Measurements from ENCODE around the gene WDR45. TPM values are rescaled to one million over a fixed set of nuclear protein-coding genes. Genes with fewer than 3 reads are reported as not detected.

The WDR45 gene
- total and polyA plus RNA-seq, 8 donors, result 12.2 to 209 (median 83.1) TPM

DNA sequence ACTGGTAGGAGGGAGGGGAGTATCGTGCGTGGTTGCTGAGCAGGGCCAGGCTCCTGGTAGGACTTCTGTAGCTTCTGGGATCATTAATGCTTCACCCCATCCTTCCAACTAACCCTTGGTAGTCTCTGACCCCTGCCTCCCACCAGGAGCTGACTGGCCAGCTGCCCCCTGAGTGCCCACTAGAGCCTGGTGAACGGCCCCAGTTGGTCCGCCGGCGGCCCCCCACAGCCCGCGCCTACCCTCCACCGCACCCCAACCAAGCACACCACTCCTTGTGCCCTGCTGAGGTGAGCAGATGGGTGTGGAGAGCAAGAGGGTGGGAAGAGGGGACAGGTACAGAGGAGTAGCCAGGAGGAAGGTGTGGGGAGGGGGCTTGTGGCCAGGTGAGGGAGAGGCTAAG, 16.0 kb downstream of the WDR45 start:
- 87 to 97% (median 94%) methylated on average over 6 to 9 of the region's 9 CpGs for WGBS, 5 donors
- H3K27me3 ChIP-seq, result peaks cover 0 to 3% (median 0%) of the 10 kb centered on the region in 3 donors
- TF ChIP-seq CTCF (IDR thresholded peaks at IDR 0.05), result no peak
- no peak for TF ChIP-seq POLR2AphosphoS5 (IDR thresholded peaks at IDR 0.05)
- TF ChIP-seq EP300 (IDR thresholded peaks at IDR 0.05), result no peak
- TF ChIP-seq POLR2A (IDR thresholded peaks at IDR 0.05), result no peak
- H3K4me1 ChIP-seq, result no peaks in the 10 kb centered on the region
- H3K9me3 ChIP-seq, result no peaks in the 10 kb centered on the region
- no peak overlapping the region for H3K4me3 ChIP-seq
- H3K27ac ChIP-seq, result no peak overlapping the region
- H3K36me3 ChIP-seq, result peaks cover 0 to 64% (median 55%) of the 10 kb centered on the region in 4 donors
- intact Hi-C loops (cut with DNase I; ENCODE audit: low total_unique reads), result loop anchor here (10.0 kb wide), 1 partner anchor 61 kb away; the partner anchor contains the start of gene GPKOW
- no peak for DNase-seq

DNA sequence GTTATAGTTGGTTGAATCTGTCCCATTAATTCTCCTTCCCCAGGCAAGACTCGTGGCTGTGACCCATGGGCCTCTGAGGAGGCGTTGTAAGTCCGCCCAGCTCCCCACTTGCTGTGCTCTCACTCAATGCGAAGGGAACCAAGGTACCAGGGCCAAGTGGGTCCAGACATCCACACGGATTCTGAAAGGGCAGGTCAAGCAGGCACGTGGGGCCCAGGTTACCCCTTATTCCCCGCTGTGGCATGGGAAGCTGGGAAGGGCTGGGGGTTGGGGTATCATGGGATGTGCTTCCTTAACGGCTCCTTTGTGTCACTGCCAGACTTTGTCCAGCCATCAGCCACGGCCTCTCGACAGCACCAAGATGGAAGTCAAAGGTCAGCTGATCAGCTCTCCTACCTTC, 17.8 kb downstream of the WDR45 start:
- H3K36me3 ChIP-seq, result peaks cover 0 to 50% (median 44%) of the 10 kb centered on the region in 4 donors
- intact Hi-C loops (cut with DNase I; ENCODE audit: low total_unique reads), result loop anchor here (10.0 kb wide), 1 partner anchor 63 kb away; the partner anchor contains the start of gene GPKOW
- 68 to 89% (median 76%) methylated on average over 7 to 10 of the region's 10 CpGs for WGBS, 5 donors
- no peak for TF ChIP-seq POLR2AphosphoS5 (IDR thresholded peaks at IDR 0.05)
- no peak for TF ChIP-seq POLR2A (IDR thresholded peaks at IDR 0.05)
- H3K27me3 ChIP-seq, result peaks cover 0 to 5% (median 0%) of the 10 kb centered on the region in 3 donors
- no peak for DNase-seq
- no peak overlapping the region for H3K4me3 ChIP-seq
- no peaks in the 10 kb centered on the region for H3K9me3 ChIP-seq
- no peak overlapping the region for H3K27ac ChIP-seq
- no peaks in the 10 kb centered on the region for H3K4me1 ChIP-seq

GRCh38 chrX:49061490-49061889, 18.2 kb downstream of the WDR45 start:
- no peak overlapping the region for H3K27ac ChIP-seq
- H3K27me3 ChIP-seq, result peaks cover 0 to 5% (median 0%) of the 10 kb centered on the region in 3 donors
- H3K4me3 ChIP-seq, result no peak overlapping the region
- TF ChIP-seq EP300 (IDR thresholded peaks at IDR 0.05) (no peak), POLR2AphosphoS5 (IDR thresholded peaks at IDR 0.05) (no peak), POLR2A (IDR thresholded peaks at IDR 0.05) (no peak), CTCF (IDR thresholded peaks at IDR 0.05) (no peak)
- H3K9me3 ChIP-seq, result no peaks in the 10 kb centered on the region
- intact Hi-C loops (cut with DNase I; ENCODE audit: low total_unique reads), result loop anchor here (10.0 kb wide), 1 partner anchor 63 kb away; the partner anchor contains the start of gene GPKOW
- WGBS, 5 donors, result 83 to 87% (median 86%) methylated on average over 7 of the region's 7 CpGs
- no peaks in the 10 kb centered on the region for H3K4me1 ChIP-seq
- no peak for DNase-seq
- peaks cover 0 to 46% (median 40%) of the 10 kb centered on the region in 4 donors for H3K36me3 ChIP-seq

DNA sequence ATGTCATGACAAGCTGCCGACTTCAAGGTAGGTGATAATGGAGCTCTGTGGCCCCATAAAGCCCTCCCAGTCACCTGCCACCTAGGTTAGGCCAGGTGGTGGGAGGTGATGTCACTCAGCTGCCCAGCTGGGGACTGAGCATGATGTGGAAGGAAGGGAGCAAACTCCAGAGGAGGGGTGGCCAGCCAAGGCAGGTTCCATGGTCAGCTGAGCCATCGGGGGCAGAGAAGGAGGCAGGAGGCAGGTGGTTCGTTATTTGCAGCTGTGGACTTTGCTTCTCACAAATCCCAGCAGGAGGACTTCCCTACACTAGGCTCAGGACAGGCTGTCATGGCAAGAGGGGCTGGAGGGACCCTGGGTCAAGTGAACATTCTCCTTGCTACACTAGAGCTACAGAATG, 18.8 kb downstream of the WDR45 start:
- DNase-seq, result no peak
- peaks cover 0 to 5% (median 0%) of the 10 kb centered on the region in 3 donors for H3K27me3 ChIP-seq
- H3K36me3 ChIP-seq, result peaks cover 0 to 43% (median 38%) of the 10 kb centered on the region in 4 donors
- no peak for TF ChIP-seq POLR2A (IDR thresholded peaks at IDR 0.05)
- no peak for TF ChIP-seq POLR2AphosphoS5 (IDR thresholded peaks at IDR 0.05)
- TF ChIP-seq CTCF (IDR thresholded peaks at IDR 0.05), result no peak
- TF ChIP-seq EP300 (IDR thresholded peaks at IDR 0.05), result no peak
- H3K9me3 ChIP-seq, result no peaks in the 10 kb centered on the region
- intact Hi-C loops (cut with DNase I; ENCODE audit: low total_unique reads), result loop anchor here (10.0 kb wide), 1 partner anchor 64 kb away; the partner anchor contains the start of gene GPKOW
- WGBS, 5 donors, result 0 to 84% (median 58%) methylated on average over 1 to 3 of the region's 3 CpGs
- H3K4me3 ChIP-seq, result no peak overlapping the region
- H3K27ac ChIP-seq, result peak overlapping the region in 1 of 5 donors; percentile 84
- H3K4me1 ChIP-seq, result no peaks in the 10 kb centered on the region

DNA sequence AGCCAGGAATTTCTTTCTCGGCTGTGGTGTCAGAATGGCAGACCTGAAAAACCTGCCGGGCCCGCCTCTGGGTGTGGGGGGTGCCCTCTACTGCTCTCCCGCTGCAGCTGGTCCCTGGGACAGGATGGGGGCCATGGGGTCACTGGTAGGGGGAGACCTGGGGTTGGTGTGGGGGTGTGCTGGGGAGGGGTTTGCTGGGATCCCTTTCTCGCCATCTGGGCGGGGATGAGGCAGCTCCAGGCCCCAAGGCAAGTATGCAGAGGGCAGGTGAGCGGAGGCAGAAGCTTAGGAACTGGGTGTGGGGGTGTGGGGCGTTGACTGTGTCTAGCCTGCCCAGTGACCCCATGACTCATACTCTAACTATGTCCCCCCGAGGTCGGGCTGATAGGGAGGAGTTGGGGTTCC, 20.0 kb downstream of the WDR45 start:
- H3K4me3 ChIP-seq, result peak overlapping the region; percentile 34 to 52 (median 40)
- peaks cover 0 to 30% (median 26%) of the 10 kb centered on the region in 4 donors for H3K36me3 ChIP-seq
- intact Hi-C loops (cut with DNase I; ENCODE audit: low total_unique reads), result loop anchor here (10.0 kb wide), 1 partner anchor 65 kb away; the partner anchor contains the start of gene GPKOW
- peaks cover 0 to 4% (median 0%) of the 10 kb centered on the region in 4 donors for H3K4me1 ChIP-seq
- 23 to 100% (median 45%) methylated on average over 3 to 10 of the region's 10 CpGs for WGBS, 5 donors
- peaks cover 0 to 5% (median 0%) of the 10 kb centered on the region in 3 donors for H3K27me3 ChIP-seq
- no peak for TF ChIP-seq EP300 (IDR thresholded peaks at IDR 0.05)
- no peak for TF ChIP-seq POLR2AphosphoS5 (IDR thresholded peaks at IDR 0.05)
- TF ChIP-seq CTCF (IDR thresholded peaks at IDR 0.05), result no peak
- TF ChIP-seq POLR2A (IDR thresholded peaks at IDR 0.05), result no peak
- H3K9me3 ChIP-seq, result no peaks in the 10 kb centered on the region
- peak overlapping the region; percentile 68 to 84 (median 77) for H3K27ac ChIP-seq
- peak; percentile 38 to 62 for DNase-seq
